A549 (cell line): ENCODE measurements around the gene MLX. TPM values are rescaled to one million over a fixed set of nuclear protein-coding genes. Genes with fewer than 3 reads are reported as not detected.

ENCODE experiments used
- ATAC-seq, 2 experiments: fragments of 200-7000 bp in 1 of 2; fragments of >200 bp in 1 of 2; cut with Nextera tagmentation in 1 of 2; cut with Tn5 transposase in 1 of 2; 3 replicates each; pipeline versions ENCODE4 v1.8.0 to v1.9.1; 2018 to 2020; ENCODE audit warnings: mild to moderate bottlenecking in 1 of 2, moderate library complexity in 1 of 2
- CTCF ChIA-PET: fragments of 300-600 bp; sonication (Branson Sonifier 250); formaldehyde crosslinking; extraction: SDS; loops from one replicate; lab custom pipeline; 2021; ENCODE audit warnings: antibody characterized with exemption, inconsistent platforms; lab: Yijun Ruan, JAX
- POLR2A ChIA-PET: fragments of 350-600 bp; formaldehyde crosslinking; extraction: SDS; loops from one replicate; lab custom pipeline; 2021; ENCODE audit warnings: antibody characterized with exemption, inconsistent platforms; lab: Yijun Ruan, JAX
- DNase-seq, 2 experiments: peaks; one replicate each; pipeline versions ENCODE4 v3.0.0 to v3.0.0-alpha.2; 2011 to 2016; ENCODE audit warnings: low read depth in 1 of 2, low spot score in 1 of 2
- FAIRE-seq: peaks from 2 replicates; lab custom pipeline; 2011; peaks lifted over from hg19 to GRCh38; lab: Jason Lieb, UNC
- H3K27ac ChIP-seq, 2 experiments: fragments of >200 bp; sonication (Bioruptor Twin); formaldehyde crosslinking; 3 replicates each; pipeline ENCODE4 v1.5.1; 2016 to 2017
- H3K4me1 ChIP-seq: fragments of >200 bp; sonication (Bioruptor Twin); formaldehyde crosslinking; 3 replicates; pipeline ENCODE4 v1.6.1; 2016
- H3K4me2 ChIP-seq: fragments of >200 bp; sonication (Bioruptor Twin); formaldehyde crosslinking; 3 replicates; pipeline ENCODE4 v1.6.1; 2016
- H3K4me3 ChIP-seq: fragments of >200 bp; sonication (Bioruptor Twin); formaldehyde crosslinking; 3 replicates; pipeline ENCODE4 v1.5.1; 2016
- H3K9me3 ChIP-seq: fragments of >200 bp; sonication (Bioruptor Twin); formaldehyde crosslinking; 3 replicates; pipeline ENCODE4 v1.6.1; 2016
- BHLHE40 ChIP-seq: IDR thresholded peaks from 2 replicates; pipeline ENCODE4 v1.6.1; 2012; ENCODE audit warnings: low read depth, low read length, inconsistent platforms
- CBX2 ChIP-seq: fragments of 200-600 bp; sonication (generic); IDR thresholded peaks from 2 replicates; pipeline ENCODE4 v1.6.1; 2016; ENCODE audit warnings: low read depth, mild to moderate bottlenecking, borderline replicate concordance
- CHD2 ChIP-seq: fragments of 150-350 bp; IDR thresholded peaks from 2 replicates; pipeline ENCODE4 v1.6.1; 2014; ENCODE audit warnings: low read length; ENCODE audit not compliant: partially characterized antibody
- EHF ChIP-seq: fragments of 250-450 bp; sonication (Bioruptor Pico); IDR thresholded peaks from 2 replicates; pipeline ENCODE4 v1.5.0; 2020; ENCODE audit warnings: mild to moderate bottlenecking
- ESRRA ChIP-seq: fragments of 150-350 bp; IDR thresholded peaks from 2 replicates; pipeline ENCODE4 v1.6.1; 2014; ENCODE audit warnings: mild to moderate bottlenecking, low read length, borderline replicate concordance
- FOSL2 ChIP-seq, 2 experiments: fragments of 450-650 bp in 1 of 2; fragments of >200 bp in 1 of 2; sonication (Bioruptor Twin) in 1 of 2; formaldehyde crosslinking; IDR thresholded peaks; 2 replicates each; pipeline versions ENCODE4 v1.5.0 to v1.6.1; 2016 to 2020; ENCODE audit warnings: mild to moderate bottlenecking in 1 of 2, moderate library complexity in 1 of 2
- HOXA7 ChIP-seq: fragments of 250-450 bp; sonication (Bioruptor Pico); IDR thresholded peaks from 2 replicates; pipeline ENCODE4 v1.5.0; 2020; ENCODE audit warnings: mild to moderate bottlenecking, moderate library complexity
- JUN ChIP-seq, 2 experiments: fragments of >200 bp; sonication (Bioruptor Twin); formaldehyde crosslinking; IDR thresholded peaks; 2 replicates in 1 of 2; 3 replicates in 1 of 2; pipeline ENCODE4 v1.6.1; 2016 to 2017
- MAFK ChIP-seq: fragments of 450-650 bp; IDR thresholded peaks from 2 replicates; pipeline ENCODE4 v1.6.1; 2014; ENCODE audit not compliant: partially characterized antibody
- NFE2L2 ChIP-seq: fragments of 150-350 bp; conservative IDR thresholded peaks from 2 replicates; pipeline ENCODE4 v1.6.1; 2014; ENCODE audit warnings: low read length
- POLR2A ChIP-seq: IDR thresholded peaks from 2 replicates; pipeline ENCODE4 v1.6.1; 2012; ENCODE audit warnings: mild to moderate bottlenecking, low read length
- POLR2AphosphoS2 ChIP-seq: conservative IDR thresholded peaks from 2 replicates; pipeline ENCODE4 v1.6.1; 2012; ENCODE audit warnings: low read length, improper control_type of control experiment, inconsistent platforms
- RARB ChIP-seq: fragments of 250-450 bp; sonication (Bioruptor Pico); IDR thresholded peaks from 2 replicates; pipeline ENCODE4 v1.8.0; 2021; ENCODE audit warnings: mild to moderate bottlenecking, moderate library complexity
- RCOR1 ChIP-seq: fragments of 150-350 bp; IDR thresholded peaks from 2 replicates; pipeline ENCODE4 v1.6.1; 2014; ENCODE audit warnings: antibody characterized with exemption, low read length, low read depth
- SREBF2 ChIP-seq: fragments of 450-650 bp; IDR thresholded peaks from 2 replicates; pipeline ENCODE4 v1.6.1; 2014; ENCODE audit warnings: mild to moderate bottlenecking, moderate library complexity
- ZFP36 ChIP-seq: fragments of 450-650 bp; IDR thresholded peaks from 2 replicates; pipeline ENCODE4 v1.6.1; 2014; ENCODE audit warnings: borderline replicate concordance; ENCODE audit not compliant: partially characterized antibody
- WGBS: methylation state at CpG from one replicate; pipeline ENCODE4 v1.1.6; 2017; ENCODE audit errors: missing lambda C conversion rate; 5-methylcytosine and 5-hydroxymethylcytosine counted together
- polyA minus RNA-seq: library from RNA; depleted of rRNA, polyadenylated mRNA; stranded (reverse); fragments of >200 nt; gene quantifications from 2 replicates; pipeline ENCODE4 v1.2.3, GENCODE V29; 2011; rRNA and poly(A)+ RNA removed
- polyA plus RNA-seq, 4 experiments: library from polyadenylated mRNA; depleted of rRNA in 3 of 4; stranded (reverse); fragments of >200 nt; fragmentation: RNase III in 1 of 4; extraction: RNeasy Plus Mini Kit Qiagen cat#74134 plus additional on column Dnase treatment in 1 of 4; gene quantifications; 2 replicates in 3 of 4; 3 replicates in 1 of 4; pipeline ENCODE4 v1.2.3, GENCODE V29; 2011 to 2017
- TF ChIP-seq, protein P1 (sequence below): IDR thresholded peaks from 2 replicates; pipeline ENCODE4 v1.6.1; 2012
- TF ChIP-seq, protein P2 (sequence below): IDR thresholded peaks from 2 replicates; pipeline ENCODE4 v1.6.1; 2012
- TF ChIP-seq, protein P3 (sequence below): fragments of 450-650 bp; IDR thresholded peaks from 2 replicates; pipeline ENCODE4 v1.6.1; 2014; ENCODE audit warnings: antibody characterized with exemption
- TF ChIP-seq, protein P4 (sequence below): IDR thresholded peaks from 2 replicates; pipeline ENCODE4 v1.6.1; 2012; ENCODE audit warnings: low read depth, borderline replicate concordance
- TF ChIP-seq, protein P5 (sequence below): fragments of >200 bp; sonication (Bioruptor Twin); formaldehyde crosslinking; IDR thresholded peaks from 3 replicates; pipeline ENCODE4 v1.6.1; 2016
- TF ChIP-seq, protein P6 (sequence below): fragments of 250-450 bp; sonication (Bioruptor Pico); IDR thresholded peaks from 2 replicates; pipeline ENCODE4 v1.5.0; 2021; ENCODE audit warnings: mild to moderate bottlenecking, moderate library complexity, borderline replicate concordance

MLX gene, protein sequence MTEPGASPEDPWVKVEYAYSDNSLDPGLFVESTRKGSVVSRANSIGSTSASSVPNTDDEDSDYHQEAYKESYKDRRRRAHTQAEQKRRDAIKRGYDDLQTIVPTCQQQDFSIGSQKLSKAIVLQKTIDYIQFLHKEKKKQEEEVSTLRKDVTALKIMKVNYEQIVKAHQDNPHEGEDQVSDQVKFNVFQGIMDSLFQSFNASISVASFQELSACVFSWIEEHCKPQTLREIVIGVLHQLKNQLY
- 48.0 and 48.6 TPM in 2 replicates for polyA plus RNA-seq (2011; rRNA removed)
- polyA plus RNA-seq (2012; cell fraction: cytosol; rRNA removed) = 34.8 and 40.4 TPM in 2 replicates
- 39.8 and 41.7 TPM in 2 replicates for polyA plus RNA-seq (2012; cell fraction: nucleus; rRNA removed)
- polyA plus RNA-seq (2017; fragmentation: RNase III; extraction: RNeasy Plus Mini Kit Qiagen cat#74134 plus additional on column Dnase treatment) = 46.3 to 48.1 TPM (median 47.0 TPM) in 3 replicates
- polyA minus RNA-seq = 49.3 and 59.8 TPM in 2 replicates

DNA sequence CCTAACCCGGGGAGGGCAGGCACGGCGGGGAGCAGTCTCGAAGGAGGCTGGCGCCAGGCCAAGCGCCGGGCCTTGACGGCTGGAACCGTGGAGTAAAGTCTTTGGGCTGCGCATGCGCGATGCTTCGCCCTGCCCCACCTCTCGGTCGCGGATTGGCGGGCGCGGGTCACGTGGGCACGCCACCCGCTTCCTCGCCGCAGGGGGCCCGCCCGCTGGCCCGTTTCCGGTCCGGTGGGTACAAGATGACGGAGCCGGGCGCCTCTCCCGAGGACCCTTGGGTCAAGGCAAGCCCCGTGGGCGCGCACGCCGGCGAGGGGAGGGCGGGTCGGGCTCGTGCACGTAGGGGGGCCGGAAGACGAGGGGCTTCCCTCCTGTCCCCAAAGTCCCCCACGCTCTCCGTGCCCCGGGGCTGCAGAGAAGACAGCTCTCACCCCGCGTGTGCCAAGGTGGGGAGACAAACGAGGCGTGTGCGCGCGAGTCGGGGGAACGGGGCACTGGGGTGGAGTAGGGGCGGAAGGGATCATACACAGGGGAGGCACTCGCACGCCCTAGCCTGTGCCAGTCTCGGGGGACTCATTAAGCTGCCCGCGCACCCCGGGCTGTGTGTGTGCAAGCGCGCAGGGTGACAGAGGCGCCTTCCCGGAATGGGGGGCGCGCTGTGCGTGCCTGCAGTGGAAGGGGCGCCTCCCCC lies at the start of gene MLX:
TSS of gene MLX (plus strand) at position 218 of the 691 bp plus-strand sequence. CDS start at position 243, 25 bp downstream.
- ChIA-PET CTCF (interaction anchor here (0.6 to 9.3 kb wide), 7 partner anchors 12 to 1964 kb away, joined by 3 to 120 read pairs (median 6); partner anchors contain the start of gene PSMC3IP), POLR2A (interaction anchor here (1.9 to 3.5 kb wide), 2 partner anchors 10 to 13 kb away, joined by 7 to 17 read pairs; partner anchors contain the start of gene PSMC3IP)
- Histone ChIP-seq H3K9me3 (no peaks in the 10 kb centered on the region), H3K4me3 (peak within 1 kb of the TSS; percentile 93), H3K27ac (peak within 1 kb of the TSS; percentile 96), H3K4me2 (peak within 1 kb of the TSS; percentile 85), H3K4me1 (peaks cover 32% of the 10 kb centered on the region)
- 3% methylated on average over 37 of the region's 72 CpGs for WGBS
- TF ChIP-seq, protein P1, sequence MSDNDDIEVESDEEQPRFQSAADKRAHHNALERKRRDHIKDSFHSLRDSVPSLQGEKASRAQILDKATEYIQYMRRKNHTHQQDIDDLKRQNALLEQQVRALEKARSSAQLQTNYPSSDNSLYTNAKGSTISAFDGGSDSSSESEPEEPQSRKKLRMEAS = peak; percentile 87
- TF ChIP-seq, protein P2, sequence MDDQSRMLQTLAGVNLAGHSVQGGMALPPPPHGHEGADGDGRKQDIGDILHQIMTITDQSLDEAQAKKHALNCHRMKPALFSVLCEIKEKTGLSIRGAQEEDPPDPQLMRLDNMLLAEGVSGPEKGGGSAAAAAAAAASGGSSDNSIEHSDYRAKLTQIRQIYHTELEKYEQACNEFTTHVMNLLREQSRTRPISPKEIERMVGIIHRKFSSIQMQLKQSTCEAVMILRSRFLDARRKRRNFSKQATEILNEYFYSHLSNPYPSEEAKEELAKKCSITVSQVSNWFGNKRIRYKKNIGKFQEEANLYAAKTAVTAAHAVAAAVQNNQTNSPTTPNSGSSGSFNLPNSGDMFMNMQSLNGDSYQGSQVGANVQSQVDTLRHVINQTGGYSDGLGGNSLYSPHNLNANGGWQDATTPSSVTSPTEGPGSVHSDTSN = no peak; the same call in 1 of the 2 replicates
- TF ChIP-seq, protein P3, sequence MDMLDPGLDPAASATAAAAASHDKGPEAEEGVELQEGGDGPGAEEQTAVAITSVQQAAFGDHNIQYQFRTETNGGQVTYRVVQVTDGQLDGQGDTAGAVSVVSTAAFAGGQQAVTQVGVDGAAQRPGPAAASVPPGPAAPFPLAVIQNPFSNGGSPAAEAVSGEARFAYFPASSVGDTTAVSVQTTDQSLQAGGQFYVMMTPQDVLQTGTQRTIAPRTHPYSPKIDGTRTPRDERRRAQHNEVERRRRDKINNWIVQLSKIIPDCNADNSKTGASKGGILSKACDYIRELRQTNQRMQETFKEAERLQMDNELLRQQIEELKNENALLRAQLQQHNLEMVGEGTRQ = peak; percentile 98
- TF ChIP-seq, protein P4, sequence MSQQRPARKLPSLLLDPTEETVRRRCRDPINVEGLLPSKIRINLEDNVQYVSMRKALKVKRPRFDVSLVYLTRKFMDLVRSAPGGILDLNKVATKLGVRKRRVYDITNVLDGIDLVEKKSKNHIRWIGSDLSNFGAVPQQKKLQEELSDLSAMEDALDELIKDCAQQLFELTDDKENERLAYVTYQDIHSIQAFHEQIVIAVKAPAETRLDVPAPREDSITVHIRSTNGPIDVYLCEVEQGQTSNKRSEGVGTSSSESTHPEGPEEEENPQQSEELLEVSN = peak; percentile 20; the same call in 1 of the 2 replicates
- TF ChIP-seq JUN (IDR thresholded peaks at IDR 0.05) (peak in 1 of 2 experiments; percentile 90; a peak in 3 of 5 replicates), ESRRA (no peak), NFE2L2 (no peak), FOSL2 (IDR thresholded peaks at IDR 0.05) (no peak), FOSL2 (CRISPR knock-in tag; IDR thresholded peaks at IDR 0.05) (0 out of 2 replicates have a peak, but pooled peaks have one; percentile 5), MAFK (no peak), RCOR1 (no peak), CHD2 (no peak), POLR2A (peak; percentile 42)
- TF ChIP-seq, protein P5, sequence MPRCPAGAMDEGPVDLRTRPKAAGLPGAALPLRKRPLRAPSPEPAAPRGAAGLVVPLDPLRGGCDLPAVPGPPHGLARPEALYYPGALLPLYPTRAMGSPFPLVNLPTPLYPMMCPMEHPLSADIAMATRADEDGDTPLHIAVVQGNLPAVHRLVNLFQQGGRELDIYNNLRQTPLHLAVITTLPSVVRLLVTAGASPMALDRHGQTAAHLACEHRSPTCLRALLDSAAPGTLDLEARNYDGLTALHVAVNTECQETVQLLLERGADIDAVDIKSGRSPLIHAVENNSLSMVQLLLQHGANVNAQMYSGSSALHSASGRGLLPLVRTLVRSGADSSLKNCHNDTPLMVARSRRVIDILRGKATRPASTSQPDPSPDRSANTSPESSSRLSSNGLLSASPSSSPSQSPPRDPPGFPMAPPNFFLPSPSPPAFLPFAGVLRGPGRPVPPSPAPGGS = peak; percentile 75; the same call in 2 of the 3 replicates
- FAIRE-seq (no peak), ATAC-seq (peak; percentile 52 to 74), DNase-seq (peak; percentile 94 to 100)

DNA sequence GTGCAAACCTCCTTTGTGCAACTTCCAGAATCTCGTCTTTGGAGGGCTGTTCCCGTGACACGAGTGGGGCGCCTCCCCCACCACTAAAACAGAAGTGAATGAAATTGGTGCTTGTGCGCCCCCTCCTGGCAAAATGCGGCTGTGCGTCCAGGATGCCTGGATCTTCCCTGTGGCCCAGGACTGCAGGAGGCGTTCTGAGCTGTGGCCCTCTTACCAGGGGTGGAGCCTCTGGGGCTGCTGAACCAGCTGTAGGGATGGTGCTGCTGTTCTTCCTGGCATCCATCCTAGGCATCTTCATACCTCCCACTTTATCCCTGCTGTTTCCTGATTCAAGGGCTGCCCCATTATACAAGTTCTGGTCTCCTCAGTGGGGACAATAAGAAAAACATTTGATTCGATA lies 49.4 kb upstream of the MLX start:
- H3K4me1 ChIP-seq = peaks cover 59% of the 10 kb centered on the region
- WGBS = 9% methylated on average over 9 of the region's 9 CpGs
- ChIA-PET CTCF (interaction anchor here (0.5 to 17.8 kb wide), 52 partner anchors 10 to 459 kb away, joined by 3 to 364 read pairs (median 6); partner anchors contain the start of genes CAVIN1, NAGLU and PSMC3IP), POLR2A (interaction anchor here (0.5 to 4.5 kb wide), 6 partner anchors 10 to 188 kb away, joined by 3 to 66 read pairs (median 3); partner anchors contain the start of genes CAVIN1 and STAT3)
- ATAC-seq (peak; percentile 73 to 85), FAIRE-seq (peak; percentile 59), DNase-seq (peak; percentile 92 to 100)
- H3K4me2 ChIP-seq = peak overlapping the region; percentile 83
- H3K4me3 ChIP-seq = no peak overlapping the region
- H3K27ac ChIP-seq = peak overlapping the region; percentile 95 to 98
- H3K9me3 ChIP-seq = no peaks in the 10 kb centered on the region
- TF ChIP-seq POLR2A (no peak), EHF (no peak), RARB (CRISPR knock-in tag) (no peak), SREBF2 (no peak), HOXA7 (CRISPR knock-in tag) (no peak), POLR2AphosphoS2 (no peak), CHD2 (no peak), CBX2 (no peak), BHLHE40 (no peak), ZFP36 (no peak), FOSL2 (IDR thresholded peaks at IDR 0.05) (no peak), FOSL2 (CRISPR knock-in tag; IDR thresholded peaks at IDR 0.05) (no peak; the same call in 1 of the 2 replicates)
- TF ChIP-seq, protein P2 = no peak
- TF ChIP-seq, protein P4 = no peak
- TF ChIP-seq, protein P6, sequence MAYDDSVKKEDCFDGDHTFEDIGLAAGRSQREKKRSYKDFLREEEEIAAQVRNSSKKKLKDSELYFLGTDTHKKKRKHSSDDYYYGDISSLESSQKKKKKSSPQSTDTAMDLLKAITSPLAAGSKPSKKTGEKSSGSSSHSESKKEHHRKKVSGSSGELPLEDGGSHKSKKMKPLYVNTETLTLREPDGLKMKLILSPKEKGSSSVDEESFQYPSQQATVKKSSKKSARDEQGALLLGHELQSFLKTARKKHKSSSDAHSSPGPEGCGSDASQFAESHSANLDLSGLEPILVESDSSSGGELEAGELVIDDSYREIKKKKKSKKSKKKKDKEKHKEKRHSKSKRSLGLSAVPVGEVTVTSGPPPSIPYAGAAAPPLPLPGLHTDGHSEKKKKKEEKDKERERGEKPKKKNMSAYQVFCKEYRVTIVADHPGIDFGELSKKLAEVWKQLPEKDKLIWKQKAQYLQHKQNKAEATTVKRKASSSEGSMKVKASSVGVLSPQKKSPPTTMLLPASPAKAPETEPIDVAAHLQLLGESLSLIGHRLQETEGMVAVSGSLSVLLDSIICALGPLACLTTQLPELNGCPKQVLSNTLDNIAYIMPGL = no peak
- TF ChIP-seq, protein P1 = peak; percentile 76; the same call in 1 of the 2 replicates
